ENCODE measurements around the gene ANKRD36B.
"Not testable (repeated sequence)": the region's sequence is repeated elsewhere in the genome, so short reads cannot be mapped to it uniquely, and the experiment has no call there.

The ANKRD36B gene
- total RNA-seq, result 67.4 to 75.4 reads per million in 2 donors

GRCh38 chr2:97589598-97590510 lies at the start of gene ANKRD36B:
Gene ANKRD36B, minus strand, starts transcription at chr2:97589877. Its CDS starts 192 bp downstream, at chr2:97589685.
- DNase-seq, result not testable (repeated sequence)

DNA sequence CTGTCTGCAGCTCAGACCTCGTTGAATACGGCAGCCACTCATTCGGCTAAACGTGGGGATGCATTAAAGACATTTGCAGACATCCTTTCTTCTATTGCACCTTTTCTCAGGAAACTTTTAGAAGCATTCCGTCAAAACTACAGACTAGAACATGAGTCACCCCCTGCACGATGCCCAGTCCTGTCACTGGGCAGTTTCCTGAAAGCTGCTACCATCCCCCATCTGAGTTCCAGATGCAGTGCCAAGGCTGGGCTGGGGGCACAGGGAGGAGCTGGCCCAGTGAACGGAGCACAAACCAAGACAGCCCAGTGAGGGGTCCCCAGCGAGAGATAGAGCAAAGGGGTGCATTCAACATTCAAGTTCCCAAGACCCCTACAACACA lies 36.4 kb upstream of the ANKRD36B start:
- DNase-seq, result not testable (repeated sequence)

DNA sequence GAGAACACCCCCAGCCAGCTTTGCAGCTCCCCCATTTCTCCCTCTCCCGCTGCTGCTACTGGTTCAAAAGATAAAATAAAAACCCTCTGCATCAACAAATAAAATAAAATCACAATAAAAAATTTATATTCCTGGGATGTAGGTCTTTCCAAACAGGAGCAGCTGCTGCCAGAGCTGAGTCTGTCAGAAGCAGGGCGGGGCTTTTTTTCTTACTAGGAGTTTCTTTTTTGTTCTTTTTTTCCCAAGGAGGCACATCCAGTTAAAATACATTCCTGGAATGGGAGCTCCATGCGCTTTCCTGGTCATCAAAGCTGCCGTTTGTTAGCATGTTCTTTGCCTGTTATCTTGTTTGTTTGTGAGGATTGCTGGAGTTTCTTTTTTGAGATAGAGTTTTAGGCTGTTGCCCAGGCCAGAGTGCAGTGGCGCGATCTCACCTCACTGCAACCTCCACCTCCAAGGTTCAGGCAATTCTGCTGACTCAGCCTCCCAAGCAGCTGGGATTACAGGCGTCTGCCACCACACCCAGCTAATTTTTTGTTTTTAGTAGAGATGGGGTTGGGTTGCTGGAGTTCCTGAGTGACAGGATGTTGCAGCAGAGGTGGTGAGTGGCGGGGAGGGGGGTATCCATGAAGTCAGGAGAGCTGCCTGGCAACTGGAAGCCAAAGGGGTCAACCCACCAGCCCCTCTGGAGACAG lies 35.8 kb upstream of the ANKRD36B start:
- not testable (repeated sequence) for DNase-seq

- DNase-seq, result not testable (repeated sequence)
These were observed 33.3 kb upstream of the ANKRD36B start for GRCh38 chr2:97622976-97623375.

- not testable (repeated sequence) for DNase-seq
These were observed 30.8 kb upstream of the ANKRD36B start for GRCh38 chr2:97620492-97620891.

DNA sequence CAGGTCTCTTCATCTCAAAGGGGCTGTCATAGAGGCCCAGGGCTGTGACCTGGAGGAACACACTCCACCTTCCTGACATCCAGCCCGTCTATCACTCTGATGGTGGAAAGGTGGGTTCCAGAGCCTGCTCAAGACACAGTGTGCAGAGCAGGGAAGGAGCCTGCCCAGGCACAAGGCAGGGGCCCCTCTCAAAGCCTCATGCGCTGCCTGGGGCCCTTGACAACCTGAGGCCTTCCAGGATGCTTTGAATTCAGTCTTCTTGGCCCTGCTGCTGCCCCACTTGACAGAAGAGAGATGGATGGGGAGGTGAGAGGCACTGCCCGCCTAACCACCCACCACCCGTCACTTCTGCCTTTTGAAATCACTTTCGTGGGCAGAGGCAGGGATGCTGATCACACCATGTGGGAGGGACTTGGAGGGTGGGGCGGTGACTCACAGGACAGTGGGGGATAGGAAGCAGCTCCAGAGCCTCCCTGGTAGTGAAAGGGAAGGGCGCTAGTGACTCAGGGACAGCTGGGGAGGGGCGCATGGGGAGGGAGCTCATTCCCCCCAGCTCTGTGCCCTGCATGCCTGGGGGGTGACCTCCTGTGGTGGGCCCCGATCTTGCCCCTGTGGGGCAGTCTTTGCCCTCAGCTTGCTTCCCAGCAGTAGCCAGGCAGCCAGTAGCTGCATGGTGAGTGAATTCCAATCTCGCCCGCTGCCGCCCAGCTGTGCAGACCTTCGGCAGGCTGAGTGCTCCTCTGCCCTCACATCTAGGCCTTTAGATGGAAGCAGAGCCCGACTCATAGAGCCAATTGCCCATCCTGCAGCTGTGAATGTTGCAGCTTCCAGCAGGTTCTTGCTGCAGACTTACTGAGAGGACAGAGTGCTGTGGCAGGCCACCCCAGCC lies 29.5 kb upstream of the ANKRD36B start:
- DNase-seq, result not testable (repeated sequence)

GRCh38 chr2:97617911-97618310 lies 28.2 kb upstream of the ANKRD36B start:
- no peak for DNase-seq

GRCh38 chr2:97615746-97616145 lies 26.1 kb upstream of the ANKRD36B start:
- not testable (repeated sequence) for DNase-seq

GRCh38 chr2:97611895-97612294 lies 22.2 kb upstream of the ANKRD36B start:
- not testable (repeated sequence) for DNase-seq

GRCh38 chr2:97608745-97609144 lies 19.1 kb upstream of the ANKRD36B start:
- not testable (repeated sequence) for DNase-seq

GRCh38 chr2:97605524-97606339 lies 16.1 kb upstream of the ANKRD36B start:
- DNase-seq, result not testable (repeated sequence)

GRCh38 chr2:97605109-97605508 lies 15.4 kb upstream of the ANKRD36B start:
- not testable (repeated sequence) for DNase-seq

GRCh38 chr2:97601537-97601936 lies 11.9 kb upstream of the ANKRD36B start:
- not testable (repeated sequence) for DNase-seq

DNA sequence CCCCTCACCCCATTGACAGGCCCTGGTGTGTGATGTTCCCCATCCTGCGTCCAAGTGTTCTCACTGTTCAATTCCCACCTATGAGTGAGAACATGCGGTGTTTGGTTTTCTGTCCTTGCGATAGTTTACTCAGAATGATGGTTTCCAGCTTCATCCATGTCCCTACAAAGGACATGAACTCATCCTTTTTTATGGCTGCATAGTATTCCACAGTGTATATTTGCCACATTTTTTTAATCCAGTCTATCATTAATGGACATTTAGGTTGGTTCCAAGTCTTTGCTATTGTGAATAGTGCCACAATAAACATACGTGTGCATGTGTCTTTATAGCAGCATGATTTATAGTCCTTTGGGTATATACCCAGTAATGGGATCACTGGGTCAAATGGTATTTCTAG lies 6.5 kb upstream of the ANKRD36B start:
- not testable (repeated sequence) for DNase-seq

DNA sequence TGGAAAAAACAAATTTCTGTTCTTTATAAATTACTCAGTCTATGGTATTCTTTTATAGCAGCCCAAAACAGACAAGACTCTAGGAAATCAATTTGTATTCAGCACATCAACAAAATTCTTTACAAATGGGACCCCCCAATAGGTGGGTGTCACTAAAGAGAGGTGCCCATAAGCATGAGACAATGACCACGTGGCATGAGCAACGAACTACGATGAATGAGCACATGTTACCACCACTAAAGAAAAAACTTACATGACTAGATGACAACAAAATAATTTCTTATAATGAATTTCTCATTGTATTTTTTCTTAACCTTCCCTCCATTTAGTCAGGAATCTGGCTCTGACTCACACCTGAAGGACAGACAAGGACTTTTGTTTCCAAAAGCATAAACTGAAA lies 3.8 kb upstream of the ANKRD36B start:
- DNase-seq, result not testable (repeated sequence)

DNA sequence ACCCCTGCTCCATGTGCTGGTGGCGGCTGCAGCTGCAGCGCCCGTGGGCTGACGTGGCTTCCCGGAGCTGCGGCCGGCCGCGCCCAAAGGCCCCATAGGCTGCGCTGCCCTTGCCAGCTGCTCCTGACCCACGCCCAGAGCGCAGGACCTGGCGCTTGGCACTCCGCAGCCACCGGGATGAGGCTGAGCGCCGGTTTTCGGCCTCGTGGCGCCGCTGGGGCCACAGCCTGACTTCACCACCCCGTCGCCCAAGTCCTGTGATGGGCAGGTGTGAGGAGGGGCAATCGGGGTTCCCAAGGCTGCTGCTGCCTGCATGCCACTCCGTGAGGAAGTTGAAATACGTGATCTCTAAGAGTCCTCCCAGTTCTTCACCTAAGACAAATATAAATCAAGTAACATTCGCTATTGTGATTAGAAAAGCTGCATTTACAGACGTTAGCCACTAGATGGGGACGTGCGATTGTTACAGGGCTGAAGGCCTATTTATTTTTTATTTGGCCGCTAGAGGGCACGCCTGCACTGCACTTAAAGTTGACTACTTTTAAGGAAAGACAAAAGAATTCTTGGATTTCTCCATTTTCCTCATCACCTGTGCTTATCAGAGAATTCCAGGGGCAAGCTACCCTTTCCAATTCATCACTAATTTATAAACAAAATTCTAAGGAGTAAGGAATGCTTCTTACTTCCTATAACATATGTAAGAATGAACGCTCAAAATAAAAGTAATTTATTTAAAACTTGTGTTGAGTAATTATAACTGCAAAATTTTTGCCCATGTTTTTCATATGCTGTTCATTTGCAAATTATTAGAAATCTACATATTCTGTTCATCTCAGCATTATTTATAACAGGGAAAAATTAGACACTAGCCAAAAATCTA lies 1.1 kb upstream of the ANKRD36B start:
- DNase-seq, result not testable (repeated sequence)

GRCh38 chr2:97589257-97589597 lies 450 bp downstream of the ANKRD36B start:
- not testable (repeated sequence) for DNase-seq

- DNase-seq, result not testable (repeated sequence)
These were observed 24.0 kb downstream of the ANKRD36B start for GRCh38 chr2:97565674-97566073.

DNA sequence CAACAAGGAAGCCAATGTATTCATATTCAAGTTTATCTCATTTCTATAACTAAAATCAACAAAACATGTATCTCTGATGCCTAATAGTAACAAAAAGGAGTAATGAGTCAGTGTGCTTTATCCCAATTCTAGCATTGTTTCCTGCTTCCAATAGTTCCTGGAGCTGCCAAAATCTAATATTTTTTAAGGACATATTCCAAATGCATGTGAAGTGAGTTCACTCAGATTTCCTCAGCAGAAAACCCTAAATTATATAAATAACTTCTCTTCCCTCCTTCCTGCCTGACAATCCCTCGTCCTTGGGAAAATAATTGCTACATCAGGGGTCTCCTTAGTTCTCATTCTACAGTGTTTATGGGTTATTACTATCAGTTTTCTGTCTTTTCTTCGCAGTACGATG lies 37.3 kb downstream of the ANKRD36B start:
- DNase-seq, result not testable (repeated sequence)

- not testable (repeated sequence) for DNase-seq
These were observed 39.2 kb downstream of the ANKRD36B start for GRCh38 chr2:97550498-97550897.

DNA sequence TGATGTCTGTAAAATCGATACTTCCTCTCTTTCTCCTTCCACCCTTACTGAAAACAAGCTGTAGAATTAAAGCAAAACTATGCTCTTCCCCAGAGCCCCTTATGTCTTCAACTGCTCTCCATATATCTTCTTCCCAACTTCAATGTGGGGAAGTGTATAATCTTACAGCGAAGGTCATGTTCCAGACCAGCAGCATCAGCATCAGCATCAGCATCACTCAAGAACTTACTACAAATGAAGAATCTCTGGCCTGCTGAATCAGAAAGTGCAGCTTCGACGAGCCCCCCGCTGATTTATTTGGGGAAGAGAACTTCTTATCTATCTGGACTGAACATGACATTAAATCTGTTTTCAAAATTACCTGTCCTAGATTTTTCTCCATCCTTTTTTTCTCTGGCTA lies 40.6 kb downstream of the ANKRD36B start:
- not testable (repeated sequence) for DNase-seq

Measured in activated gamma-delta T cell (primary cell).